Keratinocyte (primary cell): ENCODE results near the gene LANCL3. TPM values are rescaled to one million over a fixed set of nuclear protein-coding genes. Genes with fewer than 3 reads are reported as not detected.

ENCODE experiments used
- DNase-seq: peaks from one replicate; pipeline ENCODE4 v3.0.0-alpha.2; 2011; ENCODE audit warnings: low read depth, missing footprints, low spot score
- FAIRE-seq: peaks from 2 replicates; lab custom pipeline; 2011; peaks lifted over from hg19 to GRCh38; lab: Jason Lieb, UNC
- H2AFZ ChIP-seq: 2 replicates; pipeline ENCODE4 v1.6.0; 2012; ENCODE audit warnings: low read length, control low read depth, inconsistent platforms; ENCODE audit not compliant: control insufficient read depth
- H3K27ac ChIP-seq: 2 replicates; pipeline ENCODE4 v1.5.1; 2011; ENCODE audit warnings: low read length; ENCODE audit not compliant: control insufficient read depth, insufficient read depth
- H3K27me3 ChIP-seq: 3 replicates; pipeline ENCODE4 v1.6.0; 2011; ENCODE audit warnings: low read length; ENCODE audit not compliant: control insufficient read depth, insufficient read depth; ENCODE audit errors: extremely low read depth
- H3K36me3 ChIP-seq, 2 experiments: 2 replicates in 1 of 2; 3 replicates in 1 of 2; pipeline ENCODE4 v1.5.1; 2011; ENCODE audit warnings: low read length in 2 of 2, mild to moderate bottlenecking in 1 of 2; ENCODE audit not compliant: control insufficient read depth in 2 of 2, insufficient read depth in 2 of 2; ENCODE audit errors: extremely low read depth in 1 of 2
- H3K4me1 ChIP-seq: 3 replicates; pipeline ENCODE4 v1.5.1; 2011; ENCODE audit warnings: low read length; ENCODE audit not compliant: control insufficient read depth, insufficient read depth; ENCODE audit errors: extremely low read depth
- H3K4me2 ChIP-seq: 3 replicates; pipeline ENCODE4 v1.6.0; 2011; ENCODE audit warnings: low read depth, low read length; ENCODE audit not compliant: control insufficient read depth, insufficient read depth; ENCODE audit errors: extremely low read depth
- H3K4me3 ChIP-seq, 3 experiments: fragments of 200-600 bp in 1 of 3; sonication (generic) in 1 of 3; 2 replicates in 2 of 3; 3 replicates in 1 of 3; pipeline ENCODE4 v1.5.1; 2011 to 2016; ENCODE audit warnings: low read length in 3 of 3, mild to moderate bottlenecking in 3 of 3, control low read depth in 2 of 3, inconsistent platforms in 1 of 3, low read depth in 1 of 3, mixed read lengths in 1 of 3, mixed run types in 1 of 3, moderate library complexity in 1 of 3; ENCODE audit not compliant: control insufficient read depth in 2 of 3, insufficient read depth in 2 of 3; ENCODE audit errors: extremely low read depth in 1 of 3
- H3K79me2 ChIP-seq: 2 replicates; pipeline ENCODE4 v1.6.0; 2012; ENCODE audit warnings: low read length; ENCODE audit not compliant: control insufficient read depth, insufficient read depth
- H3K9ac ChIP-seq: 3 replicates; pipeline ENCODE4 v1.6.0; 2011; ENCODE audit warnings: low read length; ENCODE audit not compliant: control insufficient read depth, insufficient read depth; ENCODE audit errors: extremely low read depth
- H3K9me1 ChIP-seq: 3 replicates; pipeline ENCODE4 v1.6.0; 2011; ENCODE audit warnings: low read length; ENCODE audit not compliant: control insufficient read depth, insufficient read depth; ENCODE audit errors: extremely low read depth
- H3K9me3 ChIP-seq: 2 replicates; pipeline ENCODE4 v1.5.1; 2012; ENCODE audit warnings: low read depth, low read length; ENCODE audit not compliant: control insufficient read depth
- H4K20me1 ChIP-seq: 3 replicates; pipeline ENCODE4 v1.6.0; 2011; ENCODE audit warnings: low read length; ENCODE audit not compliant: control insufficient read depth, insufficient read depth; ENCODE audit errors: extremely low read depth
- CTCF ChIP-seq, 3 experiments: IDR thresholded peaks in 1 of 3; conservative IDR thresholded peaks in 1 of 3; optimal IDR thresholded peaks in 1 of 3; 2 replicates in 2 of 3; 3 replicates in 1 of 3; pipeline versions ENCODE3 to v1.5.1; 2011; ENCODE audit warnings: low read length in 3 of 3, mild to moderate bottlenecking in 3 of 3, moderate library complexity in 2 of 3, control low read depth in 1 of 3, inconsistent platforms in 1 of 3; ENCODE audit not compliant: insufficient read depth in 2 of 3; ENCODE audit errors: extremely low read depth in 1 of 3
- EZH2 ChIP-seq: IDR thresholded peaks from one replicate; pipeline ENCODE4 v1.6.1; 2012; ENCODE audit warnings: inconsistent platforms, mild to moderate bottlenecking, low read length, moderate library complexity
- dilution Hi-C: fragments of 300-500 bp; cut with MboI; formaldehyde crosslinking; loops from one replicate; pipeline ENCODE4 v1.7.0; 2020; ENCODE audit warnings: low sequenced_read_pairs; ENCODE audit not compliant: extremely low pct_ligation_motif_present
- polyA plus RNA-seq, 5 experiments: library from polyadenylated mRNA; depleted of rRNA in 3 of 5; stranded (reverse) in 3 of 5; stranded (forward) in 1 of 5; unstranded in 1 of 5; fragments of >200 nt; gene quantifications; 1 replicate in 1 of 5; 2 replicates in 3 of 5; 3 replicates in 1 of 5; pipeline versions ENCODE4 v1.2.1 to v1.2.3, GENCODE V29; 2011 to 2012; ENCODE audit warnings: missing spikeins in 2 of 5, low read depth in 1 of 5, low replicate concordance in 1 of 5

Gene LANCL3
- polyA plus RNA-seq, 1 donor (not counting 4 experiments of a cell fraction or from before 2014, with no cell fraction given) = 0.97 TPM

DNA sequence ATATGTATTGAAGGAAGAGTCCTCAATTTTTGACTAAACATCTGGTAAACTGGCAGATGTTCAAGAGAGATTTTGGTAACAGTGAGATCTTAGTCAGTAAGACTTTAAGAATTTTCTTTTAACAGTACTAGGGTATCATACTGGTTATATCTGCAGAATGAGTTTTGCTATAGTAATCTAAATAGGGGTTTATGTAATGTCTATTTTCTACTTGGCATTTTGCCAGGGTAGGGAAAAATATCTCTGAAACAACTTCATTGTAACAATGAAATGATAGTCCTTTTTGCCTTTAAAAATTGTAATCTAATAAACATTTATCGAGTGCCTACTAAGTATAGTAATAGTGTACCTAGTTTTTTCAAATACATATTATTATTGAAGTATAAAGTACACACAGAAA lies 146.2 kb downstream of the LANCL3 start:
- no peak for DNase-seq
- Histone ChIP-seq H3K79me2 (no peaks in the 10 kb centered on the region), H3K36me3 (no peaks in the 10 kb centered on the region), H2AFZ (no peak overlapping the region), H3K9ac (no peak overlapping the region), H3K4me3 (no peak overlapping the region), H3K27me3 (no peaks in the 10 kb centered on the region), H3K9me1 (no peaks in the 10 kb centered on the region), H3K9me3 (no peaks in the 10 kb centered on the region), H4K20me1 (no peaks in the 10 kb centered on the region), H3K4me1 (no peaks in the 10 kb centered on the region), H3K4me2 (no peak overlapping the region), H3K27ac (no peak overlapping the region)
- no peak for FAIRE-seq
- dilution Hi-C loops = no loop called here
- no peak for TF ChIP-seq EZH2
- no peak for TF ChIP-seq CTCF (optimal IDR thresholded peaks at IDR 0.05 in 1 of 3, IDR thresholded peaks at IDR 0.05 in 1 of 3, conservative IDR thresholded peaks at IDR 0.05 in 1 of 3; ENCODE audit: extremely low read depth in 1 of 3, insufficient read depth in 2 of 3, low read length in 3 of 3)

DNA sequence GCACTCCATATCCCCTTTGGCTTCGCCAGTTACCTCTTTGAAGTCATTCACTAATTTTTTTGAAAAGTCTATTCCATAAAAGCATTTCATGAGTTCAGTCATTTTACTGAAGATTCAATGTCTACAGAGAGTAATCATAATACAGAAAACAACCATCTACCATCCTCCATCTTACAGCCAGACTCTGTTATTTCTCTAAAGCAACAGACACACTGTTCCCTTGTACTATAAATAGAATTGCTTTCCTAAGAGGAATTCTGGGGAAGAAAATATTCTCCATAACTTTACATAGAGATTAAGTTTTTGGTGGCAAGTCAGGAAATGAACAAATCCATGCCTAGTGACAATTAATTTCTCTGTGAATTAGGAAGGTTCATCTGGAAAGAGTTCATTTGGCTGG lies 151.1 kb downstream of the LANCL3 start:
- H3K4me2 ChIP-seq = no peak overlapping the region
- no peak for DNase-seq
- no peaks in the 10 kb centered on the region for H3K27me3 ChIP-seq
- FAIRE-seq = no peak
- H3K4me1 ChIP-seq = no peaks in the 10 kb centered on the region
- H3K9ac ChIP-seq = no peak overlapping the region
- no peak overlapping the region for H2AFZ ChIP-seq
- H3K36me3 ChIP-seq = no peaks in the 10 kb centered on the region
- no peaks in the 10 kb centered on the region for H4K20me1 ChIP-seq
- H3K4me3 ChIP-seq = no peak overlapping the region
- TF ChIP-seq CTCF (optimal IDR thresholded peaks at IDR 0.05 in 1 of 3, IDR thresholded peaks at IDR 0.05 in 1 of 3, conservative IDR thresholded peaks at IDR 0.05 in 1 of 3; ENCODE audit: extremely low read depth in 1 of 3, insufficient read depth in 2 of 3, low read length in 3 of 3) (no peak), EZH2 (no peak)
- H3K79me2 ChIP-seq = no peaks in the 10 kb centered on the region
- dilution Hi-C loops = no loop called here
- no peaks in the 10 kb centered on the region for H3K9me3 ChIP-seq
- H3K9me1 ChIP-seq = no peaks in the 10 kb centered on the region
- H3K27ac ChIP-seq = no peak overlapping the region
